GM13977 (cell line): ENCODE results near the gene ENTPD6.

ENCODE experiments used
- DNase-seq: peaks from one replicate; pipeline ENCODE4 v3.0.0; 2012; ENCODE audit warnings: low spot score
- CTCF ChIP-seq: IDR thresholded peaks from 2 replicates; pipeline ENCODE4 v1.5.1; 2012; ENCODE audit warnings: mild to moderate bottlenecking, control low read depth; ENCODE audit not compliant: insufficient read depth; ENCODE audit errors: extremely low read depth, missing control alignments
- in situ Hi-C: fragments of 300-500 bp; cut with MboI; formaldehyde crosslinking; loops from one replicate; pipeline ENCODE4 v1.12.0; 2022; ENCODE audit warnings: low sequenced_read_pairs, low pct_unique_long_range_greater_than_20kb, mixed read lengths, inconsistent platforms; ENCODE audit not compliant: unreplicated experiment

ENTPD6 gene

GRCh38 chr20:25212242-25212641, 16.7 kb downstream of the ENTPD6 start:
- DNase-seq = no peak
- in situ Hi-C loops = no loop called here
- TF ChIP-seq CTCF = no peak

GRCh38 chr20:25213566-25214425, 18.3 kb downstream of the ENTPD6 start:
- TF ChIP-seq CTCF = no peak
- in situ Hi-C loops = no loop called here
- no peak for DNase-seq

GRCh38 chr20:25214426-25214790, 18.9 kb downstream of the ENTPD6 start:
- DNase-seq = no peak
- no peak for TF ChIP-seq CTCF

GRCh38 chr20:25214819-25215218, 19.3 kb downstream of the ENTPD6 start:
- in situ Hi-C loops = no loop called here
- no peak for DNase-seq
- TF ChIP-seq CTCF = no peak

More at GRCh38 chr20:25214426-25214790, 18.9 kb downstream of the ENTPD6 start:
- in situ Hi-C loops = no loop called here

GRCh38 chr20:25215521-25215920, 20.0 kb downstream of the ENTPD6 start:
- in situ Hi-C loops = no loop called here
- no peak for DNase-seq
- TF ChIP-seq CTCF = no peak

- TF ChIP-seq CTCF = no peak
- no peak for DNase-seq
- in situ Hi-C loops = no loop called here
Measured at GRCh38 chr20:25216199-25216945, 20.9 kb downstream of the ENTPD6 start.
